ENCODE measurements around the gene CDV3.

- TF ChIP-seq EZH2 (IDR thresholded peaks at IDR 0.05; ENCODE audit: borderline replicate concordance, low read depth, low read length, severe bottlenecking) (no peak), CTCF (IDR thresholded peaks at IDR 0.05; ENCODE audit: borderline replicate concordance, extremely low read depth, low read length, poor library complexity, severe bottlenecking) (no peak)
Measured at GRCh38 chr3:133561679-133562078, 11.8 kb upstream of the CDV3 start.
